K562 (cell line): ENCODE data around the gene USP22. TPM values are rescaled to one million over a fixed set of nuclear protein-coding genes. Genes with fewer than 3 reads are reported as not detected.

ENCODE experiments used
- ATAC-seq: fragments of 200-7000 bp; cut with Tn5 transposase; 3 replicates; pipeline ENCODE4 v1.9.1; 2020; ENCODE audit warnings: moderate library complexity
- BruUV-seq: library from RNA; stranded (reverse); fragments of 400-500 nt; replicated peaks from 2 replicates; lab custom pipeline; 2021; lab: Mats Ljungman, UMichigan
- CTCF ChIA-PET: fragments of 300-600 bp; formaldehyde crosslinking; extraction: SDS; loops from one replicate; lab custom pipeline; 2021; ENCODE audit warnings: low intra/inter-chr PET ratio; lab: Yijun Ruan, JAX
- POLR2A ChIA-PET: fragments of 300-600, 350-650 bp; sonication (Branson Sonifier 250); formaldehyde crosslinking; extraction: SDS; loops from one replicate; lab custom pipeline; 2021; ENCODE audit warnings: antibody characterized with exemption, inconsistent platforms; lab: Yijun Ruan, JAX
- DNase-seq, 4 experiments: peaks; one replicate each; pipeline versions ENCODE4 v3.0.0 to v3.0.0-alpha.2; 2011 to 2018; ENCODE audit warnings: low spot score in 3 of 4, mixed read lengths in 3 of 4; ENCODE audit errors: extremely low read depth in 1 of 4
- FAIRE-seq: peaks from 2 replicates; lab custom pipeline; 2011; peaks lifted over from hg19 to GRCh38; lab: Jason Lieb, UNC
- H2AFZ ChIP-seq: 2 replicates; pipeline ENCODE4 v1.6.0; 2011; ENCODE audit warnings: low read depth, low read length, control low read depth, inconsistent platforms
- H3K27ac ChIP-seq: fragments of 200-600 bp; 3 replicates; pipeline ENCODE4 v1.8.0; 2011; ENCODE audit warnings: low read depth, mild to moderate bottlenecking, control low read depth, inconsistent platforms, low read length, moderate library complexity, mixed read lengths; ENCODE audit errors: extremely low read depth
- H3K27me3 ChIP-seq, 2 experiments: fragments of 300-600 bp in 1 of 2; 2 replicates in 1 of 2; 3 replicates in 1 of 2; pipeline versions ENCODE4 v1.6.0 to v1.8.0; 2011; ENCODE audit warnings: inconsistent platforms in 2 of 2, low read length in 2 of 2, mild to moderate bottlenecking in 1 of 2, mixed read lengths in 1 of 2, moderate library complexity in 1 of 2; ENCODE audit not compliant: control insufficient read depth in 2 of 2, insufficient read depth in 2 of 2
- H3K36me3 ChIP-seq: fragments of 300-600 bp; 3 replicates; pipeline ENCODE4 v1.8.0; 2011; ENCODE audit warnings: mild to moderate bottlenecking, low read length, inconsistent platforms; ENCODE audit not compliant: control insufficient read depth, insufficient read depth
- H3K4me1 ChIP-seq, 2 experiments: fragments of 200-600 bp in 1 of 2; replicated peaks in 1 of 2; 2 replicates in 1 of 2; 3 replicates in 1 of 2; pipeline versions ENCODE4 v1.5.1 to v1.8.0; 2011; ENCODE audit warnings: inconsistent platforms in 2 of 2, low read length in 2 of 2, mild to moderate bottlenecking in 1 of 2, mixed read lengths in 1 of 2, moderate library complexity in 1 of 2; ENCODE audit not compliant: control insufficient read depth in 2 of 2, insufficient read depth in 2 of 2
- H3K4me2 ChIP-seq: 2 replicates; pipeline ENCODE4 v1.6.1; 2011; ENCODE audit warnings: low read length, control low read depth, inconsistent platforms, mixed read lengths; ENCODE audit not compliant: insufficient read depth
- H3K4me3 ChIP-seq: fragments of 200-600 bp; sonication (generic), shearing (Covaris generic); 2 replicates; pipeline ENCODE4 v1.5.1; 2016; ENCODE audit warnings: control low read depth, inconsistent platforms
- H3K79me2 ChIP-seq: fragments of 200-600 bp; 3 replicates; pipeline ENCODE4 v1.8.0; 2011; ENCODE audit warnings: low read length, inconsistent platforms; ENCODE audit not compliant: control insufficient read depth, insufficient read depth
- H3K9ac ChIP-seq, 2 experiments: 2 replicates each; pipeline versions ENCODE4 v1.6.0 to v1.6.1; 2011; ENCODE audit warnings: low read depth in 2 of 2, low read length in 2 of 2, control low read depth in 1 of 2, inconsistent platforms in 1 of 2, mild to moderate bottlenecking in 1 of 2, mixed read lengths in 1 of 2; ENCODE audit not compliant: insufficient read depth in 1 of 2
- H3K9me1 ChIP-seq: one replicate; pipeline ENCODE4 v1.6.0; 2011; ENCODE audit warnings: inconsistent platforms, mild to moderate bottlenecking, low read length, moderate library complexity; ENCODE audit not compliant: control insufficient read depth, insufficient read depth
- H3K9me3 ChIP-seq: replicated peaks from 2 replicates; pipeline ENCODE4 v1.5.1; 2011; ENCODE audit warnings: low read depth, low read length, inconsistent platforms; ENCODE audit not compliant: control insufficient read depth, insufficient read depth
- H4K20me1 ChIP-seq: replicated peaks from 2 replicates; pipeline ENCODE4 v1.6.1; 2011; ENCODE audit warnings: low read length, inconsistent platforms, mixed read lengths; ENCODE audit not compliant: control insufficient read depth, insufficient read depth
- BRD4 ChIP-seq: fragments of 200-600 bp; sonication (generic); IDR thresholded peaks from 2 replicates; pipeline ENCODE4 v1.6.1; 2017; ENCODE audit warnings: inconsistent platforms
- NEUROD1 ChIP-seq: fragments of 150-350 bp; IDR thresholded peaks from 2 replicates; pipeline ENCODE4 v1.6.1; 2014; ENCODE audit warnings: borderline replicate concordance, low read length, low read depth; ENCODE audit not compliant: partially characterized antibody
- POLR2A ChIP-seq: fragments of 450-650 bp; conservative IDR thresholded peaks from 2 replicates; pipeline ENCODE4 v1.6.1; 2016
- PTBP1 ChIP-seq: fragments of 200-400 bp; formaldehyde crosslinking; IDR thresholded peaks from 2 replicates; pipeline ENCODE4 v1.6.1; 2017; ENCODE audit warnings: low read depth, low read length
- ZC3H8 ChIP-seq: fragments of 450-650 bp; IDR thresholded peaks from 2 replicates; pipeline ENCODE4 v1.6.1; 2017
- ZNF165 ChIP-seq: fragments of 250-450 bp; sonication (Bioruptor Pico); IDR thresholded peaks from 2 replicates; pipeline ENCODE4 v1.4.0; 2020; ENCODE audit warnings: borderline replicate concordance
- WGBS: fragments of 100-300 bp; shearing (Covaris generic); methylation state at CpG from one replicate; pipeline ENCODE4 v1.1.6; 2016; ENCODE audit warnings: low coverage, mixed read lengths; ENCODE audit not compliant: insufficient coverage; ENCODE audit errors: missing lambda C conversion rate; 5-methylcytosine and 5-hydroxymethylcytosine counted together
- in situ Hi-C: fragments of 300-500 bp; cut with MboI; formaldehyde crosslinking; loops from 4 replicates; pipeline ENCODE4 v1.15.0; 2018; ENCODE audit warnings: inconsistent platforms, mixed read lengths
- intact Hi-C: fragments of 100-400 bp; cut with micrococcal nuclease; formaldehyde crosslinking; loops from 2 replicates; pipeline ENCODE4 v1.14.2; 2022
- polyA plus RNA-seq, 8 experiments: library from polyadenylated mRNA; depleted of rRNA in 4 of 8; stranded (reverse) in 5 of 8; unstranded in 3 of 8; fragments of >200 nt; fragmentation: Nextera tagmentation in 2 of 8; fragmentation: Illumina TruSeq in 1 of 8; extraction: Ambion mirVana in 2 of 8; extraction: Trizol in 1 of 8; gene quantifications; 2 replicates each; pipeline versions ENCODE4 v1.2.1 to v1.2.3, GENCODE V29; 2011 to 2014; ENCODE audit warnings: inconsistent platforms in 1 of 8, missing spikeins in 1 of 8
- total RNA-seq, 7 experiments: library from RNA; depleted of rRNA in 6 of 7; stranded (reverse); fragments of >200 nt in 6 of 7; fragmentation: Illumina TruSeq in 2 of 7; extraction: Trizol in 2 of 7; gene quantifications; 2 replicates each; pipeline versions ENCODE4 v1.2.1 to v1.2.3, GENCODE V29; 2011 to 2021; ENCODE audit warnings: low replicate concordance in 1 of 7
- TF ChIP-seq, protein P1 (sequence below): sonication (generic); formaldehyde crosslinking; IDR thresholded peaks from 2 replicates; pipeline ENCODE4 v1.8.0; 2022; ENCODE audit warnings: missing genetic modification reagents, mild to moderate bottlenecking, borderline replicate concordance
- TF ChIP-seq, protein P2 (sequence below): IDR thresholded peaks from 2 replicates; pipeline ENCODE4 v1.6.1; 2016; ENCODE audit warnings: missing genetic modification characterization, missing compliant biosample characterization
- TF ChIP-seq, protein P3 (sequence below): fragments of 200-800 bp; sonication (Bioruptor generic); IDR thresholded peaks from 2 replicates; pipeline ENCODE4 v1.6.1; 2016; ENCODE audit warnings: missing genetic modification characterization, missing compliant biosample characterization

The USP22 gene
- total and polyA plus RNA-seq, 9 of the 15 experiments (the other 6 are each of a cell fraction or from before 2014, with no cell fraction given), result 6.5 to 113 (median 58.9) TPM

DNA sequence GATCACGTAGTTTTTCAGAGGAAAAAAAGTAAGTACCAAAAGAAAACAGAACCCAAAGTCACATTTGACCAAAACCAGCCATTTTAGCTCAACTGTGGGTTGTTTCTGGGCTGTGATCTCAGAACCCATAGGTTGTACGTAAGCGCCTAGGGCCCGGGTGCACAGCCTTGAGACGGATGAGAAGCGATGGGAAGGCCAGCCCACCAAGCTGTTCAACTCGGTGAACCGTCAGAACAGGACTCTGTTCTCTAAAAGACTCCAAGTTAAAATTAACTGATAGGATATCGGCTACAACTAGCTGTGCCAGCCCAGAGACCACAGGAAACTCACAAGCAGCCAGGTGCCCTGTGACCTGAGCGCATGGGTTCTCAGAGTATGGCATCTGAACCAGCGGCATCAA is 28.3 kb downstream of the USP22 start (continued):
- TF ChIP-seq, protein P1, sequence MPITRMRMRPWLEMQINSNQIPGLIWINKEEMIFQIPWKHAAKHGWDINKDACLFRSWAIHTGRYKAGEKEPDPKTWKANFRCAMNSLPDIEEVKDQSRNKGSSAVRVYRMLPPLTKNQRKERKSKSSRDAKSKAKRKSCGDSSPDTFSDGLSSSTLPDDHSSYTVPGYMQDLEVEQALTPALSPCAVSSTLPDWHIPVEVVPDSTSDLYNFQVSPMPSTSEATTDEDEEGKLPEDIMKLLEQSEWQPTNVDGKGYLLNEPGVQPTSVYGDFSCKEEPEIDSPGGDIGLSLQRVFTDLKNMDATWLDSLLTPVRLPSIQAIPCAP (CRISPR knock-in tag), result no peak
- no peak for TF ChIP-seq ZC3H8
- TF ChIP-seq NEUROD1, result no peak

DNA sequence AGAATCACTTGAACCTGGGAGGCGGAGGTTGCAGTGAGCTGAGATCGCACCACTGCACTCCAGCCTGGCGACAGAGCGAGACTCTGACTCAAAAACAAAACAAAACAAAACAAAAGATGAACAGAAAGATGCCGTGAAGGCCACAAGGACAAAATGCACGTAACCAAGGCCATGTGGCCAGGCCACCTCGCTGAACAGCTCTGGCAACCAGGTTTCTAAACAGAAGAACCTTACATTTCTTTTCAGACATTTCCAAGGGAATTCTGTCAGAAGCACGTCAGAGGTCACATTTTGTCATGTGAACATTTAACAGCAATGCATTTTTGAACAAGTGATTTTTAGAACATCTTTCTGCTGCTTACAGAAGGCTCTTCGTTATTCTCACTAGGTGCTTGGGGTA is 28.8 kb downstream of the USP22 start:
- ChIA-PET POLR2A (interaction anchor here (1.0 to 1.8 kb wide), 2 partner anchors 12 to 14 kb away, joined by 4 to 6 read pairs; no protein-coding TSS in a partner anchor), CTCF (no interaction called here)
- Histone ChIP-seq H3K9me3 (no peaks in the 10 kb centered on the region), H3K27me3 (no peaks in the 10 kb centered on the region), H3K79me2 (peaks cover 30% of the 10 kb centered on the region; the same call in 2 of the 3 replicates), H3K4me2 (no peak overlapping the region), H3K9ac (no peak overlapping the region), H3K4me3 (no peak overlapping the region), H4K20me1 (peaks cover 3% of the 10 kb centered on the region; the same call in 1 of the 2 replicates), H3K27ac (no peak overlapping the region), H2AFZ (no peak overlapping the region), H3K36me3 (peaks cover 98% of the 10 kb centered on the region), H3K9me1 (no peaks in the 10 kb centered on the region), H3K4me1 (no peaks in the 10 kb centered on the region)
- intact Hi-C loops (no loop called here), in situ Hi-C loops (no loop called here)
- ATAC-seq (no peak), DNase-seq (no peak), FAIRE-seq (no peak)
- BruUV-seq, result no TSS peak
- WGBS, result 86% methylated on average over 4 of the region's 9 CpGs
- no peak for TF ChIP-seq POLR2A
- no peak for TF ChIP-seq ZNF165
- TF ChIP-seq PTBP1, result no peak
- TF ChIP-seq, protein P2, sequence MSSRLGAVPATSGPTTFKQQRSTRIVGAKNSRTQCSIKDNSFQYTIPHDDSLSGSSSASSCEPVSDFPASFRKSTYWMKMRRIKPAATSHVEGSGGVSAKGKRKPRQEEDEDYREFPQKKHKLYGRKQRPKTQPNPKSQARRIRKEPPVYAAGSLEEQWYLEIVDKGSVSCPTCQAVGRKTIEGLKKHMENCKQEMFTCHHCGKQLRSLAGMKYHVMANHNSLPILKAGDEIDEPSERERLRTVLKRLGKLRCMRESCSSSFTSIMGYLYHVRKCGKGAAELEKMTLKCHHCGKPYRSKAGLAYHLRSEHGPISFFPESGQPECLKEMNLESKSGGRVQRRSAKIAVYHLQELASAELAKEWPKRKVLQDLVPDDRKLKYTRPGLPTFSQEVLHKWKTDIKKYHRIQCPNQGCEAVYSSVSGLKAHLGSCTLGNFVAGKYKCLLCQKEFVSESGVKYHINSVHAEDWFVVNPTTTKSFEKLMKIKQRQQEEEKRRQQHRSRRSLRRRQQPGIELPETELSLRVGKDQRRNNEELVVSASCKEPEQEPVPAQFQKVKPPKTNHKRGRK, result no peak
- TF ChIP-seq, protein P3, sequence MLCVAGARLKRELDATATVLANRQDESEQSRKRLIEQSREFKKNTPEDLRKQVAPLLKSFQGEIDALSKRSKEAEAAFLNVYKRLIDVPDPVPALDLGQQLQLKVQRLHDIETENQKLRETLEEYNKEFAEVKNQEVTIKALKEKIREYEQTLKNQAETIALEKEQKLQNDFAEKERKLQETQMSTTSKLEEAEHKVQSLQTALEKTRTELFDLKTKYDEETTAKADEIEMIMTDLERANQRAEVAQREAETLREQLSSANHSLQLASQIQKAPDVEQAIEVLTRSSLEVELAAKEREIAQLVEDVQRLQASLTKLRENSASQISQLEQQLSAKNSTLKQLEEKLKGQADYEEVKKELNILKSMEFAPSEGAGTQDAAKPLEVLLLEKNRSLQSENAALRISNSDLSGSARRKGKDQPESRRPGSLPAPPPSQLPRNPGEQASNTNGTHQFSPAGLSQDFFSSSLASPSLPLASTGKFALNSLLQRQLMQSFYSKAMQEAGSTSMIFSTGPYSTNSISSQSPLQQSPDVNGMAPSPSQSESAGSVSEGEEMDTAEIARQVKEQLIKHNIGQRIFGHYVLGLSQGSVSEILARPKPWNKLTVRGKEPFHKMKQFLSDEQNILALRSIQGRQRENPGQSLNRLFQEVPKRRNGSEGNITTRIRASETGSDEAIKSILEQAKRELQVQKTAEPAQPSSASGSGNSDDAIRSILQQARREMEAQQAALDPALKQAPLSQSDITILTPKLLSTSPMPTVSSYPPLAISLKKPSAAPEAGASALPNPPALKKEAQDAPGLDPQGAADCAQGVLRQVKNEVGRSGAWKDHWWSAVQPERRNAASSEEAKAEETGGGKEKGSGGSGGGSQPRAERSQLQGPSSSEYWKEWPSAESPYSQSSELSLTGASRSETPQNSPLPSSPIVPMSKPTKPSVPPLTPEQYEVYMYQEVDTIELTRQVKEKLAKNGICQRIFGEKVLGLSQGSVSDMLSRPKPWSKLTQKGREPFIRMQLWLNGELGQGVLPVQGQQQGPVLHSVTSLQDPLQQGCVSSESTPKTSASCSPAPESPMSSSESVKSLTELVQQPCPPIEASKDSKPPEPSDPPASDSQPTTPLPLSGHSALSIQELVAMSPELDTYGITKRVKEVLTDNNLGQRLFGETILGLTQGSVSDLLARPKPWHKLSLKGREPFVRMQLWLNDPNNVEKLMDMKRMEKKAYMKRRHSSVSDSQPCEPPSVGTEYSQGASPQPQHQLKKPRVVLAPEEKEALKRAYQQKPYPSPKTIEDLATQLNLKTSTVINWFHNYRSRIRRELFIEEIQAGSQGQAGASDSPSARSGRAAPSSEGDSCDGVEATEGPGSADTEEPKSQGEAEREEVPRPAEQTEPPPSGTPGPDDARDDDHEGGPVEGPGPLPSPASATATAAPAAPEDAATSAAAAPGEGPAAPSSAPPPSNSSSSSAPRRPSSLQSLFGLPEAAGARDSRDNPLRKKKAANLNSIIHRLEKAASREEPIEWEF, result no peak
- no peak for TF ChIP-seq BRD4
